ENCODE measurements around the gene CFH. TPM values are rescaled to one million over a fixed set of nuclear protein-coding genes. Genes with fewer than 3 reads are reported as not detected.

CFH gene
- polyA plus RNA-seq, 3 donors, result 0.03 to 1.1 (median 0.36) TPM

GRCh38 chr1:196619721-196620120 is 32.1 kb upstream of the CFH start:
- peaks cover 0 to 1% (median 0%) of the 10 kb centered on the region in 3 donors for H3K27me3 Mint-ChIP-seq (ENCODE audit: low read depth in 3 of 3)
- H3K36me3 Mint-ChIP-seq, result no peaks in the 10 kb centered on the region
- TF ChIP-seq CTCF (IDR thresholded peaks at IDR 0.05), result no peak
- H4K20me1 ChIP-seq (ENCODE audit: insufficient read depth, low read length), result no peaks in the 10 kb centered on the region
- H3K27me3 ChIP-seq (ENCODE audit: control insufficient read depth in 2 of 2, insufficient read depth in 2 of 2, low read length in 2 of 2), result no peaks in the 10 kb centered on the region
- H3K9me3 ChIP-seq (replicated peaks in 1 of 2; ENCODE audit: control insufficient read depth in 1 of 2, insufficient read depth in 1 of 2, low read length in 2 of 2), result no peaks in the 10 kb centered on the region
- H3K79me2 ChIP-seq (ENCODE audit: insufficient read depth, low read length), result no peaks in the 10 kb centered on the region
- intact Hi-C loops (cut with micrococcal nuclease), result no loop called here
- H3K27ac ChIP-seq (ENCODE audit: low read depth in 1 of 2, low read length in 2 of 2), result no peak overlapping the region
- no peaks in the 10 kb centered on the region for H3K4me1 ChIP-seq (ENCODE audit: control insufficient read depth in 1 of 2, insufficient read depth in 2 of 2, low read length in 2 of 2)
- no peak overlapping the region for H3K9ac ChIP-seq (ENCODE audit: insufficient read depth, low read length, poor library complexity, severe bottlenecking)
- H3K9me3 Mint-ChIP-seq, result peaks cover 0 to 4% (median 3%) of the 10 kb centered on the region in 7 donors
- H3K4me1 Mint-ChIP-seq, result no peaks in the 10 kb centered on the region
- H3K4me2 ChIP-seq (replicated peaks; ENCODE audit: extremely low read depth, low read length, poor library complexity, severe bottlenecking), result no peak overlapping the region
- H3K4me3 Mint-ChIP-seq, result no peak overlapping the region
- H3K36me3 ChIP-seq (replicated peaks in 1 of 2; ENCODE audit: control insufficient read depth in 1 of 2, insufficient read depth in 2 of 2, low read length in 2 of 2), result no peaks in the 10 kb centered on the region
- WGBS (ENCODE audit: insufficient coverage), result no CpG with 5 or more reads among the region's 2 CpGs
- H2AFZ ChIP-seq (ENCODE audit: insufficient read depth, low read depth, low read length, poor library complexity, severe bottlenecking), result no peak overlapping the region
- DNase-seq, result no peak
- H3K4me3 ChIP-seq (replicated peaks in 1 of 3; ENCODE audit: low read depth in 2 of 3, low read length in 3 of 3), result no peak overlapping the region
- no peak overlapping the region for H3K27ac Mint-ChIP-seq

- no peak overlapping the region for H3K9ac ChIP-seq (ENCODE audit: insufficient read depth, low read length, poor library complexity, severe bottlenecking)
- H3K27ac ChIP-seq (ENCODE audit: low read depth in 1 of 2, low read length in 2 of 2), result no peak overlapping the region
- no peaks in the 10 kb centered on the region for H3K4me1 ChIP-seq (ENCODE audit: control insufficient read depth in 1 of 2, insufficient read depth in 2 of 2, low read length in 2 of 2)
- no peak for TF ChIP-seq CTCF (IDR thresholded peaks at IDR 0.05)
- H3K4me3 ChIP-seq (replicated peaks in 1 of 3; ENCODE audit: low read depth in 2 of 3, low read length in 3 of 3), result no peak overlapping the region
- H3K27me3 ChIP-seq (ENCODE audit: control insufficient read depth in 2 of 2, insufficient read depth in 2 of 2, low read length in 2 of 2), result no peaks in the 10 kb centered on the region
- H3K36me3 Mint-ChIP-seq, result no peaks in the 10 kb centered on the region
- no peaks in the 10 kb centered on the region for H3K4me1 Mint-ChIP-seq
- no peaks in the 10 kb centered on the region for H4K20me1 ChIP-seq (ENCODE audit: insufficient read depth, low read length)
- no peak overlapping the region for H3K4me2 ChIP-seq (replicated peaks; ENCODE audit: extremely low read depth, low read length, poor library complexity, severe bottlenecking)
- peaks cover 0 to 1% (median 0%) of the 10 kb centered on the region in 3 donors for H3K27me3 Mint-ChIP-seq (ENCODE audit: low read depth in 3 of 3)
- WGBS (ENCODE audit: insufficient coverage), result no CpG with 5 or more reads among the region's 1 CpG
- no peaks in the 10 kb centered on the region for H3K79me2 ChIP-seq (ENCODE audit: insufficient read depth, low read length)
- no peaks in the 10 kb centered on the region for H3K36me3 ChIP-seq (replicated peaks in 1 of 2; ENCODE audit: control insufficient read depth in 1 of 2, insufficient read depth in 2 of 2, low read length in 2 of 2)
- no peaks in the 10 kb centered on the region for H3K9me3 ChIP-seq (replicated peaks in 1 of 2; ENCODE audit: control insufficient read depth in 1 of 2, insufficient read depth in 1 of 2, low read length in 2 of 2)
- no peak overlapping the region for H2AFZ ChIP-seq (ENCODE audit: insufficient read depth, low read depth, low read length, poor library complexity, severe bottlenecking)
- no peak overlapping the region for H3K27ac Mint-ChIP-seq
- no peak overlapping the region for H3K4me3 Mint-ChIP-seq
- H3K9me3 Mint-ChIP-seq, result peaks cover 0 to 4% (median 2%) of the 10 kb centered on the region in 7 donors
- intact Hi-C loops (cut with micrococcal nuclease), result no loop called here
- DNase-seq, result no peak
Measured at GRCh38 chr1:196623079-196623478, 28.8 kb upstream of the CFH start.

Measured in CD14-positive monocyte (primary cell).